Measurements from ENCODE around the gene HOXB2. TPM values are rescaled to one million over a fixed set of nuclear protein-coding genes. Genes with fewer than 3 reads are reported as not detected.

Gene HOXB2
- total and polyA plus RNA-seq, 2 donors (not counting 1 experiment from before 2014, with no cell fraction given) = 6.1 to 9.2 TPM

GRCh38 chr17:48592577-48592976, 47.7 kb upstream of the HOXB2 start:
- Mint-ChIP-seq H3K27ac (peak overlapping the region; percentile 16), H3K4me3 (peak overlapping the region; percentile 83), H3K9me3 (ENCODE audit: insufficient read depth) (no peaks in the 10 kb centered on the region), H3K27me3 (peaks cover 90% of the 10 kb centered on the region), H3K4me1 (peaks cover 44% of the 10 kb centered on the region)
- Histone ChIP-seq H3K79me2 (ENCODE audit: control insufficient read depth, insufficient read depth, low read length) (no peaks in the 10 kb centered on the region), H3K9me3 (ENCODE audit: control extremely low read depth in 1 of 3, control insufficient read depth in 2 of 3, insufficient read depth in 1 of 3, low read length in 2 of 3) (peaks cover 0 to 21% (median 0%) of the 10 kb centered on the region in 3 donors), H3K27ac (ENCODE audit: low read length in 2 of 2) (no peak overlapping the region), H3K4me2 (replicated peaks; ENCODE audit: low read depth, low read length, poor library complexity, severe bottlenecking) (peak overlapping the region; percentile 80), H3K4me1 (ENCODE audit: control insufficient read depth in 2 of 2, insufficient read depth in 2 of 2, low read length in 2 of 2) (peaks cover 52 to 60% of the 10 kb centered on the region in 2 donors), H3K9ac (ENCODE audit: low read length) (peak overlapping the region; percentile 50), H3K36me3 (replicated peaks in 1 of 2; ENCODE audit: control extremely low read depth in 1 of 2, control insufficient read depth in 1 of 2, extremely low read depth in 1 of 2, insufficient read depth in 2 of 2, low read length in 1 of 2) (no peaks in the 10 kb centered on the region), H3K4me3 (ENCODE audit: control extremely low read depth in 1 of 5, extremely low read depth in 1 of 5, insufficient read depth in 1 of 5, low read depth in 2 of 5, low read length in 4 of 5) (peak overlapping the region in 2 of 5 experiments; percentile 21 to 44), H4K20me1 (ENCODE audit: control insufficient read depth, insufficient read depth, low read length, poor library complexity, severe bottlenecking) (peaks cover 8% of the 10 kb centered on the region), H2AFZ (ENCODE audit: insufficient read depth, low read depth, low read length, poor library complexity, severe bottlenecking) (peak overlapping the region; percentile 50), H3K27me3 (replicated peaks in 1 of 4; ENCODE audit: control extremely low read depth in 1 of 4, control insufficient read depth in 3 of 4, insufficient read depth in 4 of 4, low read length in 3 of 4) (peaks cover 0 to 99% (median 81%) of the 10 kb centered on the region in 4 experiments)
- POLR2A ChIA-PET = interaction anchor here (0.5 to 1.6 kb wide), 4 partner anchors 20 to 274 kb away, joined by 3 to 4 read pairs (median 4); no protein-coding TSS in a partner anchor
- peak; percentile 61 for DNase-seq
- ATAC-seq (ENCODE audit: low read depth) = no peak
- 4% methylated on average over 13 of the region's 14 CpGs for WGBS (ENCODE audit: insufficient coverage)
- TF ChIP-seq EZH2 (IDR thresholded peaks at IDR 0.05; ENCODE audit: borderline replicate concordance, insufficient read depth, low read depth, low read length, poor library complexity, severe bottlenecking) (peak; percentile 62), CTCF (IDR thresholded peaks at IDR 0.05) (no peak)
- intact Hi-C loops (cut with micrococcal nuclease) = loop anchor here (2.0 kb wide), 2 partner anchors 14 to 256 kb away; partner anchors contain the start of gene HOXB4
- CTCF ChIA-PET = interaction anchor here (0.7 to 5.6 kb wide), 23 partner anchors 14 to 567 kb away, joined by 3 to 68 read pairs (median 4); partner anchors contain the start of gene PRAC2

GRCh38 chr17:48592057-48592514, 47.2 kb upstream of the HOXB2 start:
- Histone ChIP-seq H3K9me3 (ENCODE audit: control extremely low read depth in 1 of 3, control insufficient read depth in 2 of 3, insufficient read depth in 1 of 3, low read length in 2 of 3) (peaks cover 0 to 18% (median 0%) of the 10 kb centered on the region in 3 donors), H4K20me1 (ENCODE audit: control insufficient read depth, insufficient read depth, low read length, poor library complexity, severe bottlenecking) (peaks cover 5% of the 10 kb centered on the region), H3K79me2 (ENCODE audit: control insufficient read depth, insufficient read depth, low read length) (no peaks in the 10 kb centered on the region), H3K4me2 (replicated peaks; ENCODE audit: low read depth, low read length, poor library complexity, severe bottlenecking) (peak overlapping the region; percentile 80), H3K9ac (ENCODE audit: low read length) (no peak overlapping the region), H3K4me3 (ENCODE audit: control extremely low read depth in 1 of 5, extremely low read depth in 1 of 5, insufficient read depth in 1 of 5, low read depth in 2 of 5, low read length in 4 of 5) (no peak overlapping the region), H2AFZ (ENCODE audit: insufficient read depth, low read depth, low read length, poor library complexity, severe bottlenecking) (no peak overlapping the region), H3K36me3 (replicated peaks in 1 of 2; ENCODE audit: control extremely low read depth in 1 of 2, control insufficient read depth in 1 of 2, extremely low read depth in 1 of 2, insufficient read depth in 2 of 2, low read length in 1 of 2) (no peaks in the 10 kb centered on the region), H3K27ac (ENCODE audit: low read length in 2 of 2) (no peak overlapping the region), H3K4me1 (ENCODE audit: control insufficient read depth in 2 of 2, insufficient read depth in 2 of 2, low read length in 2 of 2) (peaks cover 47 to 56% of the 10 kb centered on the region in 2 donors), H3K27me3 (replicated peaks in 1 of 4; ENCODE audit: control extremely low read depth in 1 of 4, control insufficient read depth in 3 of 4, insufficient read depth in 4 of 4, low read length in 3 of 4) (peaks cover 0 to 99% (median 83%) of the 10 kb centered on the region in 4 experiments)
- no peak for TF ChIP-seq CTCF (IDR thresholded peaks at IDR 0.05)
- TF ChIP-seq EZH2 (IDR thresholded peaks at IDR 0.05; ENCODE audit: borderline replicate concordance, insufficient read depth, low read depth, low read length, poor library complexity, severe bottlenecking) = no peak
- CTCF ChIA-PET = interaction anchor here (0.9 to 5.6 kb wide), 13 partner anchors 15 to 330 kb away, joined by 3 to 68 read pairs (median 7); partner anchors contain the start of gene PRAC2
- WGBS (ENCODE audit: insufficient coverage) = 21% methylated on average over 24 of the region's 33 CpGs
- no peak for ATAC-seq (ENCODE audit: low read depth)
- no peak overlapping the region for H3K27ac Mint-ChIP-seq
- peaks cover 40% of the 10 kb centered on the region for H3K4me1 Mint-ChIP-seq
- no peak overlapping the region for H3K4me3 Mint-ChIP-seq
- POLR2A ChIA-PET = interaction anchor here (0.5 to 1.6 kb wide), 2 partner anchors 21 to 167 kb away, joined by 3 to 4 read pairs; no protein-coding TSS in a partner anchor
- H3K27me3 Mint-ChIP-seq = peaks cover 90% of the 10 kb centered on the region
- intact Hi-C loops (cut with micrococcal nuclease) = loop anchor here (2.0 kb wide), 2 partner anchors 13 to 255 kb away; partner anchors contain the start of gene HOXB4
- DNase-seq = no peak
- no peaks in the 10 kb centered on the region for H3K9me3 Mint-ChIP-seq (ENCODE audit: insufficient read depth)
